Ovary (tissue), 3 donors: ENCODE measurements around the gene PRKCQ.

Source experiments
- POLR2A ChIP-seq: fragments of 450-650 bp; IDR thresholded peaks from one replicate; pipeline ENCODE4 v1.6.1; 2017; ENCODE audit warnings: antibody characterized with exemption, mild to moderate bottlenecking, moderate library complexity
- TF ChIP-seq, protein P1 (sequence below), 3 donors: fragments of 450-650 bp in 2 of 3; fragments of 200-600 bp in 1 of 3; IDR thresholded peaks; one replicate each; pipeline versions ENCODE4 v1.5.1 to v1.8.0; 2016 to 2022; ENCODE audit warnings: antibody characterized with exemption in 3 of 3, mild to moderate bottlenecking in 1 of 3
- donor health status: DM: no; HTN: no; CAD: no.

DNA sequence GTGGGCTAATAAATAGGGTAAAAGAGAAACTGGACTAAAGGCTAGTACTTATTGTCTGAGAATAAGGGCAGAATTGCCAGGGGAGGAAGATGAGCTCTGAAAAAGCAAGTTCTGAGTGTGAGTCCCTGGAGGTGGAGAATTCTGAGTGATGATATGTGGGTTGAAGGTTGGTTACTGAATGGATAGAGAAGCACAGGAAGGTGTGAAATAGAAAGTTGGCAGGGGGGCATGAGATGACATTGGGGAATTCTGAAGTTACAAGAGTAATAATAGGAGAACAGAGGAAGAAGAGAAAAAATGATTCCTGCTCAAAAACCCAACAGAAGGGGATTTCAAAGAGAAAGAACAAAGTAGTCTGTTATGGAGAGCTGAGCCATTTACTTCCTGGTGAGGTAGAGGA is 76.9 kb downstream of the PRKCQ start:
- no peak for TF ChIP-seq POLR2A
- TF ChIP-seq, protein P1, sequence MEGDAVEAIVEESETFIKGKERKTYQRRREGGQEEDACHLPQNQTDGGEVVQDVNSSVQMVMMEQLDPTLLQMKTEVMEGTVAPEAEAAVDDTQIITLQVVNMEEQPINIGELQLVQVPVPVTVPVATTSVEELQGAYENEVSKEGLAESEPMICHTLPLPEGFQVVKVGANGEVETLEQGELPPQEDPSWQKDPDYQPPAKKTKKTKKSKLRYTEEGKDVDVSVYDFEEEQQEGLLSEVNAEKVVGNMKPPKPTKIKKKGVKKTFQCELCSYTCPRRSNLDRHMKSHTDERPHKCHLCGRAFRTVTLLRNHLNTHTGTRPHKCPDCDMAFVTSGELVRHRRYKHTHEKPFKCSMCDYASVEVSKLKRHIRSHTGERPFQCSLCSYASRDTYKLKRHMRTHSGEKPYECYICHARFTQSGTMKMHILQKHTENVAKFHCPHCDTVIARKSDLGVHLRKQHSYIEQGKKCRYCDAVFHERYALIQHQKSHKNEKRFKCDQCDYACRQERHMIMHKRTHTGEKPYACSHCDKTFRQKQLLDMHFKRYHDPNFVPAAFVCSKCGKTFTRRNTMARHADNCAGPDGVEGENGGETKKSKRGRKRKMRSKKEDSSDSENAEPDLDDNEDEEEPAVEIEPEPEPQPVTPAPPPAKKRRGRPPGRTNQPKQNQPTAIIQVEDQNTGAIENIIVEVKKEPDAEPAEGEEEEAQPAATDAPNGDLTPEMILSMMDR (IDR thresholded peaks at IDR 0.05): no peak
